CD4-positive, alpha-beta T cell treated with Interleukin-12 subunit alpha and Interleukin-12 subunit beta, for 1 hour (primary cell): ENCODE data around the gene JAG1.

Experiments used
- DNase-seq: peaks from one replicate; pipeline ENCODE4 v3.0.0-alpha.2; 2020

JAG1 gene

GRCh38 chr20:10652185-10652584 is 21.6 kb downstream of the JAG1 start:
- DNase-seq: no peak

GRCh38 chr20:10651227-10651990 is 22.4 kb downstream of the JAG1 start:
- no peak for DNase-seq

GRCh38 chr20:10649797-10650160 is 24.0 kb downstream of the JAG1 start:
- DNase-seq: no peak

- DNase-seq: no peak
Observed at GRCh38 chr20:10649080-10649796, 24.6 kb downstream of the JAG1 start.

- no peak for DNase-seq
Observed at GRCh38 chr20:10648651-10649050, 25.1 kb downstream of the JAG1 start.

GRCh38 chr20:10647909-10648308 is 25.9 kb downstream of the JAG1 start:
- DNase-seq: no peak

GRCh38 chr20:10647471-10647870 is 26.3 kb downstream of the JAG1 start:
- no peak for DNase-seq

GRCh38 chr20:10646886-10647420 is 26.8 kb downstream of the JAG1 start:
- no peak for DNase-seq

- DNase-seq: no peak
Observed at GRCh38 chr20:10646006-10646405, 27.8 kb downstream of the JAG1 start.

GRCh38 chr20:10645205-10645570 is 28.6 kb downstream of the JAG1 start:
- DNase-seq: no peak

- DNase-seq: no peak
Observed at GRCh38 chr20:10644458-10645204, 29.2 kb downstream of the JAG1 start.

GRCh38 chr20:10643560-10643873 is 30.3 kb downstream of the JAG1 start:
- no peak for DNase-seq

- DNase-seq: no peak
Observed at GRCh38 chr20:10642856-10643559, 30.8 kb downstream of the JAG1 start.

- DNase-seq: no peak
Observed at GRCh38 chr20:10641893-10642292, 31.9 kb downstream of the JAG1 start.

- no peak for DNase-seq
Observed at GRCh38 chr20:10641467-10641866, 32.3 kb downstream of the JAG1 start.

GRCh38 chr20:10640897-10641296 is 32.9 kb downstream of the JAG1 start:
- no peak for DNase-seq

- DNase-seq: no peak
Observed at GRCh38 chr20:10639737-10640556, 33.9 kb downstream of the JAG1 start.

GRCh38 chr20:10639077-10639736 is 34.6 kb downstream of the JAG1 start:
- no peak for DNase-seq

- no peak for DNase-seq
Observed at GRCh38 chr20:10637563-10637962, 36.2 kb downstream of the JAG1 start.

GRCh38 chr20:10637031-10637559 is 36.7 kb downstream of the JAG1 start:
- DNase-seq: no peak

- DNase-seq: no peak
Observed at GRCh38 chr20:10636326-10636818, 37.4 kb downstream of the JAG1 start.
